ENCODE measurements around the gene HYAL4. TPM values are rescaled to one million over a fixed set of nuclear protein-coding genes. Genes with fewer than 3 reads are reported as not detected.

HYAL4 gene
- polyA plus RNA-seq, 3 donors, result not detected

GRCh38 chr7:123796568-123796967, 48.4 kb upstream of the HYAL4 start:
- DNase-seq, result no peak
- no peak overlapping the region for H3K27ac ChIP-seq (ENCODE audit: low read depth in 1 of 2, low read length in 2 of 2)
- Mint-ChIP-seq H3K4me1 (no peaks in the 10 kb centered on the region), H3K4me3 (no peak overlapping the region), H3K36me3 (no peaks in the 10 kb centered on the region), H3K9me3 (peaks cover 0 to 2% (median 0%) of the 10 kb centered on the region in 7 donors), H3K27ac (no peak overlapping the region), H3K27me3 (ENCODE audit: low read depth in 3 of 3) (peaks cover 0 to 5% (median 3%) of the 10 kb centered on the region in 3 donors)
- no peak for TF ChIP-seq CTCF (IDR thresholded peaks at IDR 0.05)
- H3K9ac ChIP-seq (ENCODE audit: insufficient read depth, low read length, poor library complexity, severe bottlenecking), result no peak overlapping the region
- no peaks in the 10 kb centered on the region for H3K36me3 ChIP-seq (replicated peaks in 1 of 2; ENCODE audit: control insufficient read depth in 1 of 2, insufficient read depth in 2 of 2, low read length in 2 of 2)
- WGBS (ENCODE audit: insufficient coverage), result no CpG with 5 or more reads among the region's 1 CpG
- H2AFZ ChIP-seq (ENCODE audit: insufficient read depth, low read depth, low read length, poor library complexity, severe bottlenecking), result no peak overlapping the region
- no peaks in the 10 kb centered on the region for H3K4me1 ChIP-seq (ENCODE audit: control insufficient read depth in 1 of 2, insufficient read depth in 2 of 2, low read length in 2 of 2)
- H4K20me1 ChIP-seq (ENCODE audit: insufficient read depth, low read length), result no peaks in the 10 kb centered on the region
- no peak overlapping the region for H3K4me2 ChIP-seq (replicated peaks; ENCODE audit: extremely low read depth, low read length, poor library complexity, severe bottlenecking)
- no peaks in the 10 kb centered on the region for H3K9me3 ChIP-seq (replicated peaks in 1 of 2; ENCODE audit: control insufficient read depth in 1 of 2, insufficient read depth in 1 of 2, low read length in 2 of 2)
- no peak overlapping the region for H3K4me3 ChIP-seq (replicated peaks in 1 of 3; ENCODE audit: low read depth in 2 of 3, low read length in 3 of 3)
- intact Hi-C loops (cut with micrococcal nuclease), result loop anchor here in 1 of 2 donors (5.0 kb wide), 1 partner anchor 66 kb away; no protein-coding TSS in a partner anchor
- no peaks in the 10 kb centered on the region for H3K79me2 ChIP-seq (ENCODE audit: insufficient read depth, low read length)
- H3K27me3 ChIP-seq (ENCODE audit: control insufficient read depth in 2 of 2, insufficient read depth in 2 of 2, low read length in 2 of 2), result no peaks in the 10 kb centered on the region

- peak in 2 of 3 donors; percentile 21 to 39 for DNase-seq
- Histone ChIP-seq H3K79me2 (ENCODE audit: insufficient read depth, low read length) (no peaks in the 10 kb centered on the region), H3K36me3 (replicated peaks in 1 of 2; ENCODE audit: control insufficient read depth in 1 of 2, insufficient read depth in 2 of 2, low read length in 2 of 2) (no peaks in the 10 kb centered on the region), H3K4me1 (ENCODE audit: control insufficient read depth in 1 of 2, insufficient read depth in 2 of 2, low read length in 2 of 2) (no peaks in the 10 kb centered on the region), H3K4me3 (replicated peaks in 1 of 3; ENCODE audit: low read depth in 2 of 3, low read length in 3 of 3) (no peak overlapping the region), H3K27ac (ENCODE audit: low read depth in 1 of 2, low read length in 2 of 2) (no peak overlapping the region), H3K9ac (ENCODE audit: insufficient read depth, low read length, poor library complexity, severe bottlenecking) (no peak overlapping the region), H2AFZ (ENCODE audit: insufficient read depth, low read depth, low read length, poor library complexity, severe bottlenecking) (no peak overlapping the region), H3K4me2 (replicated peaks; ENCODE audit: extremely low read depth, low read length, poor library complexity, severe bottlenecking) (no peak overlapping the region), H4K20me1 (ENCODE audit: insufficient read depth, low read length) (no peaks in the 10 kb centered on the region), H3K27me3 (ENCODE audit: control insufficient read depth in 2 of 2, insufficient read depth in 2 of 2, low read length in 2 of 2) (no peaks in the 10 kb centered on the region), H3K9me3 (replicated peaks in 1 of 2; ENCODE audit: control insufficient read depth in 1 of 2, insufficient read depth in 1 of 2, low read length in 2 of 2) (no peaks in the 10 kb centered on the region)
- WGBS (ENCODE audit: insufficient coverage), result 60% methylated on average over 2 of the region's 2 CpGs
- Mint-ChIP-seq H3K36me3 (no peaks in the 10 kb centered on the region), H3K4me1 (no peaks in the 10 kb centered on the region), H3K27ac (no peak overlapping the region), H3K4me3 (no peak overlapping the region), H3K27me3 (ENCODE audit: low read depth in 3 of 3) (peaks cover 0 to 5% (median under 1%) of the 10 kb centered on the region in 3 donors), H3K9me3 (peaks cover 0 to 2% (median 0%) of the 10 kb centered on the region in 7 donors)
- TF ChIP-seq CTCF (IDR thresholded peaks at IDR 0.05), result peak; percentile 73
- intact Hi-C loops (cut with micrococcal nuclease), result loop anchor here in 1 of 2 donors (5.0 kb wide), 1 partner anchor 64 kb away; no protein-coding TSS in a partner anchor
Measured at GRCh38 chr7:123797673-123798531, 47.1 kb upstream of the HYAL4 start.
